Colonic mucosa (tissue), 4 donors: ENCODE results near the gene PARD3B. TPM values are rescaled to one million over a fixed set of nuclear protein-coding genes. Genes with fewer than 3 reads are reported as not detected.

Experiments
- DNase-seq: peaks from one replicate; pipeline ENCODE4 v3.0.0-alpha.2; 2020
- H3K27ac ChIP-seq: fragments of 200-600 bp; one replicate; pipeline ENCODE4 v1.8.0; 2021
- H3K27me3 ChIP-seq: fragments of 200-600 bp; one replicate; pipeline ENCODE4 v1.8.0; 2021
- H3K36me3 ChIP-seq: fragments of 200-600 bp; one replicate; pipeline ENCODE4 v1.8.0; 2021
- H3K4me1 ChIP-seq: fragments of 200-600 bp; one replicate; pipeline ENCODE4 v1.8.0; 2021; ENCODE audit warnings: mild to moderate bottlenecking
- H3K4me3 ChIP-seq: fragments of 200-600 bp; one replicate; pipeline ENCODE4 v1.8.0; 2021
- H3K9ac ChIP-seq, 2 donors: one replicate each; pipeline ENCODE4 v1.7.0; 2013; ENCODE audit warnings: control low read depth in 2 of 2, low read depth in 2 of 2, low read length in 2 of 2
- H3K9me3 ChIP-seq: fragments of 200-600 bp; one replicate; pipeline ENCODE4 v1.8.0; 2021
- CTCF ChIP-seq: fragments of 200-600 bp; IDR thresholded peaks from one replicate; pipeline ENCODE4 v1.8.0; 2022; ENCODE audit warnings: antibody characterized with exemption, mild to moderate bottlenecking
- intact Hi-C: fragments of 100-400 bp; cut with DNase I; formaldehyde crosslinking; loops from one replicate; pipeline ENCODE4 v1.14.1; 2022
- total RNA-seq, 2 donors: library from RNA; stranded (reverse); fragmentation: NEBNext Ultra II Directional in 1 of 2; extraction: Animal tissue kit (Norgen Biotek cat#: 25700) in 1 of 2; gene quantifications; one replicate each; pipeline ENCODE4 v1.2.1, GENCODE V29; 2021
- donor health status: healthy.
- donor health status: DM: no; HTN: no; CAD: no.
- donor health status: DM: no; HTN: no; CAD: no.

PARD3B gene
- total RNA-seq, 2 donors from 2014 or later = 20.0 to 24.2 TPM

DNA sequence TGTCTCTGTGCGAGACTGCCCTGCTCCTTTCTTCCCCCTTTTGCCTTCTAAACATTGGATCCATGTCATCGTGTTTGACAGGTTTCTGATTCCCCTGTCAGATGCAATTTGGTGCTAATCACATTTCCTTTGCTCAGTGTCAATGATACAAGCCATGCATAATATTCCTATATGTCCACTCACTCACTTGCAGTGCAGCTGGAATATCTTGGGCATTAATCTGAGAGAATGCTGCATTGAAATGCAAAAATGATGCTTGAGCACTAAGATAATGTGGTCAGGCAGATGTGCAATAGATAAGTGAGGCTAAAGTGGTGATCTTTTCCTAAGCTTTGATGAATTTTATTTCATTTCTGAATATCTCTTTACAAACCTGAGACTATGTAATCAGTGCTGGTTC lies 375.5 kb downstream of the PARD3B start:
- Histone ChIP-seq H3K36me3 (no peaks in the 10 kb centered on the region), H3K4me3 (no peak overlapping the region), H3K27ac (no peak overlapping the region), H3K4me1 (no peaks in the 10 kb centered on the region), H3K9me3 (no peaks in the 10 kb centered on the region), H3K27me3 (no peaks in the 10 kb centered on the region), H3K9ac (no peak overlapping the region)
- no peak for DNase-seq
- intact Hi-C loops = no loop called here
- TF ChIP-seq CTCF = no peak

- H3K27me3 ChIP-seq = no peaks in the 10 kb centered on the region
- TF ChIP-seq CTCF = no peak
- DNase-seq = no peak
- no peak overlapping the region for H3K9ac ChIP-seq
- no peaks in the 10 kb centered on the region for H3K36me3 ChIP-seq
- H3K4me1 ChIP-seq = no peaks in the 10 kb centered on the region
- no peaks in the 10 kb centered on the region for H3K9me3 ChIP-seq
- intact Hi-C loops = no loop called here
- H3K27ac ChIP-seq = no peak overlapping the region
- no peak overlapping the region for H3K4me3 ChIP-seq
Measured at GRCh38 chr2:204923957-204924356, 378.7 kb downstream of the PARD3B start.

GRCh38 chr2:204931562-204931961 lies 386.3 kb downstream of the PARD3B start:
- no peak for DNase-seq

GRCh38 chr2:204933735-204934374 lies 388.6 kb downstream of the PARD3B start:
- Histone ChIP-seq H3K27ac (no peak overlapping the region), H3K9me3 (no peaks in the 10 kb centered on the region), H3K36me3 (no peaks in the 10 kb centered on the region), H3K4me1 (no peaks in the 10 kb centered on the region), H3K9ac (no peak overlapping the region), H3K27me3 (no peaks in the 10 kb centered on the region), H3K4me3 (no peak overlapping the region)
- no peak for TF ChIP-seq CTCF
- intact Hi-C loops = no loop called here
- no peak for DNase-seq

More at GRCh38 chr2:204931562-204931961, 386.3 kb downstream of the PARD3B start:
- Histone ChIP-seq H3K36me3 (no peaks in the 10 kb centered on the region), H3K4me3 (no peak overlapping the region), H3K9ac (no peak overlapping the region), H3K27me3 (no peaks in the 10 kb centered on the region), H3K27ac (no peak overlapping the region), H3K9me3 (no peaks in the 10 kb centered on the region), H3K4me1 (no peaks in the 10 kb centered on the region)
- TF ChIP-seq CTCF = no peak
- intact Hi-C loops = no loop called here

DNA sequence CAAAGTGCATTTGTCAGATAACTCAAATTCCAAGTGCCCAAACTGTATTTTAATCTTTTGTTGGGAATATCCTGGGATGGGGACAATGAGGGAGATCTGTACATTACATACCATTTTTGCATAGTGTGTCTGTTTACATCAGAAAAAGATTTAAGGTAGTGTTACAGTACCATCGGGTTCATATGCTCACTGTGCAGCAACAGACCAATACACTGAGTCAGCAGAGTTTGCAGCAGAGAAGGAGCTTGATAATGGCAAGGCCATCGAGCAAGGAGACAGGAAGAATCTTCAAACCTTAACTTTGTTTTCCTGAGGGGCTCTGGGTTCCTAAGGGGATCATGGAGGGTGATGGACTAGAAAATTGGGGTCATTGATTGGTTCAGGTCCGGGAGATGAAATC lies 399.7 kb downstream of the PARD3B start:
- intact Hi-C loops = no loop called here
- no peak for TF ChIP-seq CTCF

More for the DNA sequence above, 399.7 kb downstream of the PARD3B start:
- Histone ChIP-seq H3K9ac (no peak overlapping the region), H3K4me1 (no peaks in the 10 kb centered on the region), H3K27ac (no peak overlapping the region), H3K9me3 (no peaks in the 10 kb centered on the region), H3K27me3 (no peaks in the 10 kb centered on the region), H3K36me3 (no peaks in the 10 kb centered on the region), H3K4me3 (no peak overlapping the region)
- DNase-seq = no peak
